Measurements from ENCODE around the gene ZFC3H1. TPM values are rescaled to one million over a fixed set of nuclear protein-coding genes. Genes with fewer than 3 reads are reported as not detected.

The ZFC3H1 gene
- total and polyA plus RNA-seq, 9 of the 15 experiments (the other 6 are each of a cell fraction or from before 2014, with no cell fraction given) = 14.8 to 80.5 (median 22.1) TPM

DNA sequence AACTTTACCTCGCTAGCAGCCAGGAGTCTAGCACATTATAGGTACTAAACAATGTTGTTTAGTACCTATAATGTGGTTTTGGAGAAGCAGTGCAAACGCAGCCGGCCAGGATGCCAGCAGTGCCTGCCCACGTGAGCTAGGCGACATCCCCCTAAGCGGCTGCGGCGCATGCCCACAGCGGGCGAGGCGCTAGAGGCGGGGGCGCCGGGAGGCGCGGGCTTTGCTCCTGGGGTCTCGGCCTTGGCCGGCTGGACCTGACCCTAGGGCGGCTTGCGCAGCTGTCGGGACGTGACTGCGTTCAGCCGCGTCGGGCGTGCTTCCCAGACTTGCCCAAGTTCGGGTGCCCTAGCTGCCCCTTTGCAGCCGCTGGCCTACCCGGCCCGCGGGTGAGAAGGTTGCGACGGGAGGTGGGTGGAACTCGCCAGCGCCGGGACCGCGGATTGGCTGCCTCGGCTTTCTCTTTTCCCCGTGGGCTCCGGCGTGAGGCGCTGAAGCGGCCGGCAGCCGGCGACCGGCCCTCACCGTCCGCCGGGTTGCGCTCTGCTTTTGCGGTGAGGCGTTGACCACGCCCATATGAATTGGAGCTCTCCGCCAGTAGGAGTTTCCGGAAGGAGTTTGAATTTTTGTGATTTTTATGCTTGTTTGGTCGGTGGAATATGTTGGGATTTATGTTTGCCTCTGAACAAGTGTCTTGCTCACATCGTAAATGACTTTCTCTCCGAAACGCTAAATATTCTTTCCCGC lies 22.4 kb upstream of the ZFC3H1 start, which contains the start of gene TMEM19 (continued):
- TF ChIP-seq, protein P1, sequence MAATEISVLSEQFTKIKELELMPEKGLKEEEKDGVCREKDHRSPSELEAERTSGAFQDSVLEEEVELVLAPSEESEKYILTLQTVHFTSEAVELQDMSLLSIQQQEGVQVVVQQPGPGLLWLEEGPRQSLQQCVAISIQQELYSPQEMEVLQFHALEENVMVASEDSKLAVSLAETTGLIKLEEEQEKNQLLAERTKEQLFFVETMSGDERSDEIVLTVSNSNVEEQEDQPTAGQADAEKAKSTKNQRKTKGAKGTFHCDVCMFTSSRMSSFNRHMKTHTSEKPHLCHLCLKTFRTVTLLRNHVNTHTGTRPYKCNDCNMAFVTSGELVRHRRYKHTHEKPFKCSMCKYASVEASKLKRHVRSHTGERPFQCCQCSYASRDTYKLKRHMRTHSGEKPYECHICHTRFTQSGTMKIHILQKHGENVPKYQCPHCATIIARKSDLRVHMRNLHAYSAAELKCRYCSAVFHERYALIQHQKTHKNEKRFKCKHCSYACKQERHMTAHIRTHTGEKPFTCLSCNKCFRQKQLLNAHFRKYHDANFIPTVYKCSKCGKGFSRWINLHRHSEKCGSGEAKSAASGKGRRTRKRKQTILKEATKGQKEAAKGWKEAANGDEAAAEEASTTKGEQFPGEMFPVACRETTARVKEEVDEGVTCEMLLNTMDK (IDR thresholded peaks at IDR 0.05; ENCODE audit: borderline replicate concordance, insufficient read depth, low read depth, low read length, poor library complexity, severe bottlenecking) = peak; percentile 76
- TF ChIP-seq ZBTB17 (CRISPR knock-in tag; IDR thresholded peaks at IDR 0.05) (peak; percentile 65), CHD2 (IDR thresholded peaks at IDR 0.05; ENCODE audit: low read depth, low read length) (peak; percentile 34; the same call in 1 of the 2 replicates), ZC3H4 (CRISPR knock-in tag; IDR thresholded peaks at IDR 0.05; ENCODE audit: borderline replicate concordance) (no peak), SIN3A (IDR thresholded peaks at IDR 0.05; ENCODE audit: borderline replicate concordance in 2 of 2, control insufficient read depth in 1 of 2, low read depth in 2 of 2, low read length in 2 of 2) (peak; percentile 13 to 26; a peak in 1 of 4 replicates), ZFP1 (CRISPR knock-in tag; IDR thresholded peaks at IDR 0.05) (no peak), NFYB (IDR thresholded peaks at IDR 0.05; ENCODE audit: extremely low read depth, insufficient read length) (peak; percentile 75), EP400 (IDR thresholded peaks at IDR 0.05) (peak; percentile 73; the same call in 1 of the 2 replicates), TOE1 (IDR thresholded peaks at IDR 0.05; ENCODE audit: borderline replicate concordance) (no peak), TOE1 (CRISPR knock-in tag; IDR thresholded peaks at IDR 0.05; ENCODE audit: borderline replicate concordance, low read depth) (no peak), CXXC5 (CRISPR knock-in tag; IDR thresholded peaks at IDR 0.05) (peak; percentile 94), CBX3 (IDR thresholded peaks at IDR 0.05; ENCODE audit: borderline replicate concordance in 1 of 2, low read length in 2 of 2) (peak in 1 of 2 experiments; percentile 31; a peak in 1 of 3 replicates), PPARD (CRISPR knock-in tag; IDR thresholded peaks at IDR 0.05) (no peak), GTF2A2 (tag; IDR thresholded peaks at IDR 0.05) (no peak), ZNF507 (tag; conservative IDR thresholded peaks at IDR 0.05) (no peak), PHB2 (IDR thresholded peaks at IDR 0.05; ENCODE audit: low read depth) (no peak)
- TF ChIP-seq, protein P2, sequence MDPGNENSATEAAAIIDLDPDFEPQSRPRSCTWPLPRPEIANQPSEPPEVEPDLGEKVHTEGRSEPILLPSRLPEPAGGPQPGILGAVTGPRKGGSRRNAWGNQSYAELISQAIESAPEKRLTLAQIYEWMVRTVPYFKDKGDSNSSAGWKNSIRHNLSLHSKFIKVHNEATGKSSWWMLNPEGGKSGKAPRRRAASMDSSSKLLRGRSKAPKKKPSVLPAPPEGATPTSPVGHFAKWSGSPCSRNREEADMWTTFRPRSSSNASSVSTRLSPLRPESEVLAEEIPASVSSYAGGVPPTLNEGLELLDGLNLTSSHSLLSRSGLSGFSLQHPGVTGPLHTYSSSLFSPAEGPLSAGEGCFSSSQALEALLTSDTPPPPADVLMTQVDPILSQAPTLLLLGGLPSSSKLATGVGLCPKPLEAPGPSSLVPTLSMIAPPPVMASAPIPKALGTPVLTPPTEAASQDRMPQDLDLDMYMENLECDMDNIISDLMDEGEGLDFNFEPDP (CRISPR knock-in tag; IDR thresholded peaks at IDR 0.05) = no peak
- TF ChIP-seq, protein P3, sequence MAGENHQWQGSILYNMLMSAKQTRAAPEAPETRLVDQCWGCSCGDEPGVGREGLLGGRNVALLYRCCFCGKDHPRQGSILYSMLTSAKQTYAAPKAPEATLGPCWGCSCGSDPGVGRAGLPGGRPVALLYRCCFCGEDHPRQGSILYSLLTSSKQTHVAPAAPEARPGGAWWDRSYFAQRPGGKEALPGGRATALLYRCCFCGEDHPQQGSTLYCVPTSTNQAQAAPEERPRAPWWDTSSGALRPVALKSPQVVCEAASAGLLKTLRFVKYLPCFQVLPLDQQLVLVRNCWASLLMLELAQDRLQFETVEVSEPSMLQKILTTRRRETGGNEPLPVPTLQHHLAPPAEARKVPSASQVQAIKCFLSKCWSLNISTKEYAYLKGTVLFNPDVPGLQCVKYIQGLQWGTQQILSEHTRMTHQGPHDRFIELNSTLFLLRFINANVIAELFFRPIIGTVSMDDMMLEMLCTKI (IDR thresholded peaks at IDR 0.05; ENCODE audit: partially characterized antibody) = no peak
- TF ChIP-seq, protein P4, sequence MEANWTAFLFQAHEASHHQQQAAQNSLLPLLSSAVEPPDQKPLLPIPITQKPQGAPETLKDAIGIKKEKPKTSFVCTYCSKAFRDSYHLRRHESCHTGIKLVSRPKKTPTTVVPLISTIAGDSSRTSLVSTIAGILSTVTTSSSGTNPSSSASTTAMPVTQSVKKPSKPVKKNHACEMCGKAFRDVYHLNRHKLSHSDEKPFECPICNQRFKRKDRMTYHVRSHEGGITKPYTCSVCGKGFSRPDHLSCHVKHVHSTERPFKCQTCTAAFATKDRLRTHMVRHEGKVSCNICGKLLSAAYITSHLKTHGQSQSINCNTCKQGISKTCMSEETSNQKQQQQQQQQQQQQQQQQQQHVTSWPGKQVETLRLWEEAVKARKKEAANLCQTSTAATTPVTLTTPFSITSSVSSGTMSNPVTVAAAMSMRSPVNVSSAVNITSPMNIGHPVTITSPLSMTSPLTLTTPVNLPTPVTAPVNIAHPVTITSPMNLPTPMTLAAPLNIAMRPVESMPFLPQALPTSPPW (CRISPR knock-in tag; IDR thresholded peaks at IDR 0.05) = peak; percentile 77
- TF ChIP-seq, protein P5, sequence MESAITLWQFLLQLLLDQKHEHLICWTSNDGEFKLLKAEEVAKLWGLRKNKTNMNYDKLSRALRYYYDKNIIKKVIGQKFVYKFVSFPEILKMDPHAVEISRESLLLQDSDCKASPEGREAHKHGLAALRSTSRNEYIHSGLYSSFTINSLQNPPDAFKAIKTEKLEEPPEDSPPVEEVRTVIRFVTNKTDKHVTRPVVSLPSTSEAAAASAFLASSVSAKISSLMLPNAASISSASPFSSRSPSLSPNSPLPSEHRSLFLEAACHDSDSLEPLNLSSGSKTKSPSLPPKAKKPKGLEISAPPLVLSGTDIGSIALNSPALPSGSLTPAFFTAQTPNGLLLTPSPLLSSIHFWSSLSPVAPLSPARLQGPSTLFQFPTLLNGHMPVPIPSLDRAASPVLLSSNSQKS (CRISPR knock-in tag; IDR thresholded peaks at IDR 0.05) = no peak

Measured in K562 (cell line).